NB4 (cell line): ENCODE results near the gene RAE1.
"Not testable (repeated sequence)": the region's sequence is repeated elsewhere in the genome, so short reads cannot be mapped to it uniquely, and the experiment has no call there.

Source experiments
- CTCF ChIP-seq: IDR thresholded peaks from one replicate; pipeline ENCODE4 v1.5.1; 2012; ENCODE audit warnings: low read depth, low read length
- POLR2A ChIP-seq: IDR thresholded peaks from 2 replicates; pipeline ENCODE4 v1.6.1; 2011; ENCODE audit warnings: mild to moderate bottlenecking; ENCODE audit not compliant: insufficient read length; ENCODE audit errors: extremely low read depth

GRCh38 chr20:57348922-57349574, 2.0 kb upstream of the RAE1 start:
- TF ChIP-seq POLR2A, CTCF: not testable (repeated sequence)
